ENCODE measurements around the gene FXYD7. TPM values are rescaled to one million over a fixed set of nuclear protein-coding genes. Genes with fewer than 3 reads are reported as not detected.
A peak's percentile ranks its signal among the peaks of the same experiment; 100 is the strongest.

FXYD7 gene
- total and polyA plus RNA-seq, 9 of the 15 experiments (the other 6 are each of a cell fraction or from before 2014, with no cell fraction given): 0.10 to 0.80 (median 0.31) TPM; not detected in 3

DNA sequence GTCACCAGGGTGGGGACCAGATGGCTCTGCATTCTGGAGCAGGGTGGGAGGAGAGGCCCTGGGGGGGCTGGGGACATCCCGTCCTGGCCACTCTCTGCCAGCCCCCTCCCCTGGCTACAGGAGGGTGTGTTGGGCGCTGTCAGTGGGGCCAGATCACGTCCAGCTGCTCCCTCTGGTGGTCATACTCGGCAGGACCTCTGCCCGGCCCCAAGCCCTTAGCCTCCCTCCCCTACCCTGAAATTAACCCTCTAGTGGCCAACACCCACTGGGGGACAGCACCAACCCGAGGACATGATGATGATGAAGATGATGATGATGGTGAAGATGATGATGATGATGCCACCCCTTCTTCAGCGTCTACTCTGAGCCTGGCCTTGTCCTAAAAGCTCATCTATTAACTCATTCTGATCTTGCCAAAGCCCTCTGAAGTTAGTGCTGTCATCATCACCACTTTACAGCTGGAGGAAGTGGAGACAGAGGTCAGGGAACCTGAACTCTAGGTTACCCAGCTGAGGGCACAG lies 7.6 kb upstream of the FXYD7 start (continued):
- TF ChIP-seq FOXK2 (conservative IDR thresholded peaks at IDR 0.05 in 1 of 2, IDR thresholded peaks at IDR 0.05 in 1 of 2; ENCODE audit: low read depth in 2 of 2): no peak
- TF ChIP-seq POLR2H (tag; IDR thresholded peaks at IDR 0.05; ENCODE audit: low read depth): no peak
- TF ChIP-seq POLR2G (IDR thresholded peaks at IDR 0.05; ENCODE audit: low read depth, low read length): 0 out of 2 replicates have a peak, but pooled peaks have one; percentile 21
- TF ChIP-seq PHB2 (IDR thresholded peaks at IDR 0.05; ENCODE audit: low read depth): no peak
- no peak for TF ChIP-seq U2AF2 (optimal IDR thresholded peaks at IDR 0.05; ENCODE audit: low read depth, low read length)
- TF ChIP-seq NR4A1 (CRISPR knock-in tag; IDR thresholded peaks at IDR 0.05): no peak
- no peak for TF ChIP-seq NR4A1 (tag; IDR thresholded peaks at IDR 0.05)
- TF ChIP-seq MTA3 (IDR thresholded peaks at IDR 0.05; ENCODE audit: borderline replicate concordance): peak; percentile 78
- TF ChIP-seq, protein P1, sequence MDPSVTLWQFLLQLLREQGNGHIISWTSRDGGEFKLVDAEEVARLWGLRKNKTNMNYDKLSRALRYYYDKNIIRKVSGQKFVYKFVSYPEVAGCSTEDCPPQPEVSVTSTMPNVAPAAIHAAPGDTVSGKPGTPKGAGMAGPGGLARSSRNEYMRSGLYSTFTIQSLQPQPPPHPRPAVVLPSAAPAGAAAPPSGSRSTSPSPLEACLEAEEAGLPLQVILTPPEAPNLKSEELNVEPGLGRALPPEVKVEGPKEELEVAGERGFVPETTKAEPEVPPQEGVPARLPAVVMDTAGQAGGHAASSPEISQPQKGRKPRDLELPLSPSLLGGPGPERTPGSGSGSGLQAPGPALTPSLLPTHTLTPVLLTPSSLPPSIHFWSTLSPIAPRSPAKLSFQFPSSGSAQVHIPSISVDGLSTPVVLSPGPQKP (CRISPR knock-in tag; IDR thresholded peaks at IDR 0.05): no peak
- no peak for TF ChIP-seq HLTF (IDR thresholded peaks at IDR 0.05)
- TF ChIP-seq SIRT6 (IDR thresholded peaks at IDR 0.05; ENCODE audit: low read depth, low read length): no peak
- TF ChIP-seq CEBPB (tag; IDR thresholded peaks at IDR 0.05): 0 out of 2 replicates have a peak, but pooled peaks have one; percentile 13
- no peak for TF ChIP-seq SMARCA4 (IDR thresholded peaks at IDR 0.05)
- TF ChIP-seq, protein P2, sequence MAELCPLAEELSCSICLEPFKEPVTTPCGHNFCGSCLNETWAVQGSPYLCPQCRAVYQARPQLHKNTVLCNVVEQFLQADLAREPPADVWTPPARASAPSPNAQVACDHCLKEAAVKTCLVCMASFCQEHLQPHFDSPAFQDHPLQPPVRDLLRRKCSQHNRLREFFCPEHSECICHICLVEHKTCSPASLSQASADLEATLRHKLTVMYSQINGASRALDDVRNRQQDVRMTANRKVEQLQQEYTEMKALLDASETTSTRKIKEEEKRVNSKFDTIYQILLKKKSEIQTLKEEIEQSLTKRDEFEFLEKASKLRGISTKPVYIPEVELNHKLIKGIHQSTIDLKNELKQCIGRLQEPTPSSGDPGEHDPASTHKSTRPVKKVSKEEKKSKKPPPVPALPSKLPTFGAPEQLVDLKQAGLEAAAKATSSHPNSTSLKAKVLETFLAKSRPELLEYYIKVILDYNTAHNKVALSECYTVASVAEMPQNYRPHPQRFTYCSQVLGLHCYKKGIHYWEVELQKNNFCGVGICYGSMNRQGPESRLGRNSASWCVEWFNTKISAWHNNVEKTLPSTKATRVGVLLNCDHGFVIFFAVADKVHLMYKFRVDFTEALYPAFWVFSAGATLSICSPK (IDR thresholded peaks at IDR 0.05; ENCODE audit: borderline replicate concordance): 0 out of 2 replicates have a peak, but pooled peaks have one; percentile 21
- no peak for TF ChIP-seq ZFX (CRISPR knock-in tag; IDR thresholded peaks at IDR 0.05)
- no peak for TF ChIP-seq ZNF699 (CRISPR knock-in tag; IDR thresholded peaks at IDR 0.05; ENCODE audit: insufficient replicate concordance)
- TF ChIP-seq BMI1 (IDR thresholded peaks at IDR 0.05; ENCODE audit: low read length): no peak
- TF ChIP-seq, protein P3, sequence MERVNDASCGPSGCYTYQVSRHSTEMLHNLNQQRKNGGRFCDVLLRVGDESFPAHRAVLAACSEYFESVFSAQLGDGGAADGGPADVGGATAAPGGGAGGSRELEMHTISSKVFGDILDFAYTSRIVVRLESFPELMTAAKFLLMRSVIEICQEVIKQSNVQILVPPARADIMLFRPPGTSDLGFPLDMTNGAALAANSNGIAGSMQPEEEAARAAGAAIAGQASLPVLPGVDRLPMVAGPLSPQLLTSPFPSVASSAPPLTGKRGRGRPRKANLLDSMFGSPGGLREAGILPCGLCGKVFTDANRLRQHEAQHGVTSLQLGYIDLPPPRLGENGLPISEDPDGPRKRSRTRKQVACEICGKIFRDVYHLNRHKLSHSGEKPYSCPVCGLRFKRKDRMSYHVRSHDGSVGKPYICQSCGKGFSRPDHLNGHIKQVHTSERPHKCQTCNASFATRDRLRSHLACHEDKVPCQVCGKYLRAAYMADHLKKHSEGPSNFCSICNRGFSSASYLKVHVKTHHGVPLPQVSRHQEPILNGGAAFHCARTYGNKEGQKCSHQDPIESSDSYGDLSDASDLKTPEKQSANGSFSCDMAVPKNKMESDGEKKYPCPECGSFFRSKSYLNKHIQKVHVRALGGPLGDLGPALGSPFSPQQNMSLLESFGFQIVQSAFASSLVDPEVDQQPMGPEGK (CRISPR knock-in tag; IDR thresholded peaks at IDR 0.05; ENCODE audit: borderline replicate concordance): no peak
- TF ChIP-seq, protein P4, sequence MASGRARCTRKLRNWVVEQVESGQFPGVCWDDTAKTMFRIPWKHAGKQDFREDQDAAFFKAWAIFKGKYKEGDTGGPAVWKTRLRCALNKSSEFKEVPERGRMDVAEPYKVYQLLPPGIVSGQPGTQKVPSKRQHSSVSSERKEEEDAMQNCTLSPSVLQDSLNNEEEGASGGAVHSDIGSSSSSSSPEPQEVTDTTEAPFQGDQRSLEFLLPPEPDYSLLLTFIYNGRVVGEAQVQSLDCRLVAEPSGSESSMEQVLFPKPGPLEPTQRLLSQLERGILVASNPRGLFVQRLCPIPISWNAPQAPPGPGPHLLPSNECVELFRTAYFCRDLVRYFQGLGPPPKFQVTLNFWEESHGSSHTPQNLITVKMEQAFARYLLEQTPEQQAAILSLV (tag; IDR thresholded peaks at IDR 0.05): no peak
- TF ChIP-seq, protein P5, sequence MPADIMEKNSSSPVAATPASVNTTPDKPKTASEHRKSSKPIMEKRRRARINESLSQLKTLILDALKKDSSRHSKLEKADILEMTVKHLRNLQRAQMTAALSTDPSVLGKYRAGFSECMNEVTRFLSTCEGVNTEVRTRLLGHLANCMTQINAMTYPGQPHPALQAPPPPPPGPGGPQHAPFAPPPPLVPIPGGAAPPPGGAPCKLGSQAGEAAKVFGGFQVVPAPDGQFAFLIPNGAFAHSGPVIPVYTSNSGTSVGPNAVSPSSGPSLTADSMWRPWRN (IDR thresholded peaks at IDR 0.05; ENCODE audit: low read depth): no peak
- TF ChIP-seq CSDE1 (IDR thresholded peaks at IDR 0.05): 0 out of 4 replicates have a peak, but pooled peaks of 1 of the 2 experiments have one; percentile 41
- 0 out of 2 replicates have a peak, but pooled peaks have one; percentile 31 for TF ChIP-seq DMBX1 (CRISPR knock-in tag; IDR thresholded peaks at IDR 0.05; ENCODE audit: borderline replicate concordance)
